MM.1S (cell line): ENCODE measurements around the gene ADCK1.

ENCODE experiments used
- CTCF ChIP-seq: fragments of 300-600 bp; sonication (generic); IDR thresholded peaks from 2 replicates; pipeline ENCODE4 v1.5.1; 2016; ENCODE audit warnings: antibody characterized with exemption, low read length, mixed read lengths
- EZH2 ChIP-seq: fragments of 300-600 bp; sonication (generic); optimal IDR thresholded peaks from 2 replicates; pipeline ENCODE3; 2017; ENCODE audit warnings: low read depth, mild to moderate bottlenecking, antibody characterized with exemption, low read length, mixed read lengths
- EZH2phosphoT487 ChIP-seq: fragments of 300-600 bp; sonication (generic); IDR thresholded peaks from 2 replicates; pipeline ENCODE4 v1.6.1; 2018; ENCODE audit warnings: antibody characterized with exemption, low read length

GRCh38 chr14:77906446-77906845, 106.5 kb downstream of the ADCK1 start:
- TF ChIP-seq CTCF (no peak), EZH2 (no peak), EZH2phosphoT487 (no peak)
